HUES6 (cell line): ENCODE measurements around the gene JPH4.

Experiments
- H3K27ac ChIP-seq: 2 replicates; pipeline ENCODE4 v1.7.0; 2013; ENCODE audit warnings: low read depth, mild to moderate bottlenecking, low read length, inconsistent platforms
- H3K27me3 ChIP-seq: 2 replicates; pipeline ENCODE4 v1.6.1; 2013; ENCODE audit warnings: low read length; ENCODE audit not compliant: control insufficient read depth, insufficient read depth
- H3K36me3 ChIP-seq: 2 replicates; pipeline ENCODE4 v1.6.1; 2013; ENCODE audit warnings: low read length; ENCODE audit not compliant: control insufficient read depth, insufficient read depth
- H3K4me1 ChIP-seq: 2 replicates; pipeline ENCODE4 v1.6.1; 2013; ENCODE audit warnings: low read length; ENCODE audit not compliant: control insufficient read depth, insufficient read depth
- H3K4me3 ChIP-seq: 2 replicates; pipeline ENCODE4 v1.5.1; 2013; ENCODE audit warnings: low read depth, low read length
- H3K9ac ChIP-seq: one replicate; pipeline ENCODE4 v1.6.1; 2013; ENCODE audit warnings: mild to moderate bottlenecking, low read length
- H3K9me3 ChIP-seq: 2 replicates; pipeline ENCODE4 v1.6.1; 2013; ENCODE audit warnings: low read depth, low read length; ENCODE audit not compliant: control insufficient read depth, insufficient read depth

Gene JPH4

DNA sequence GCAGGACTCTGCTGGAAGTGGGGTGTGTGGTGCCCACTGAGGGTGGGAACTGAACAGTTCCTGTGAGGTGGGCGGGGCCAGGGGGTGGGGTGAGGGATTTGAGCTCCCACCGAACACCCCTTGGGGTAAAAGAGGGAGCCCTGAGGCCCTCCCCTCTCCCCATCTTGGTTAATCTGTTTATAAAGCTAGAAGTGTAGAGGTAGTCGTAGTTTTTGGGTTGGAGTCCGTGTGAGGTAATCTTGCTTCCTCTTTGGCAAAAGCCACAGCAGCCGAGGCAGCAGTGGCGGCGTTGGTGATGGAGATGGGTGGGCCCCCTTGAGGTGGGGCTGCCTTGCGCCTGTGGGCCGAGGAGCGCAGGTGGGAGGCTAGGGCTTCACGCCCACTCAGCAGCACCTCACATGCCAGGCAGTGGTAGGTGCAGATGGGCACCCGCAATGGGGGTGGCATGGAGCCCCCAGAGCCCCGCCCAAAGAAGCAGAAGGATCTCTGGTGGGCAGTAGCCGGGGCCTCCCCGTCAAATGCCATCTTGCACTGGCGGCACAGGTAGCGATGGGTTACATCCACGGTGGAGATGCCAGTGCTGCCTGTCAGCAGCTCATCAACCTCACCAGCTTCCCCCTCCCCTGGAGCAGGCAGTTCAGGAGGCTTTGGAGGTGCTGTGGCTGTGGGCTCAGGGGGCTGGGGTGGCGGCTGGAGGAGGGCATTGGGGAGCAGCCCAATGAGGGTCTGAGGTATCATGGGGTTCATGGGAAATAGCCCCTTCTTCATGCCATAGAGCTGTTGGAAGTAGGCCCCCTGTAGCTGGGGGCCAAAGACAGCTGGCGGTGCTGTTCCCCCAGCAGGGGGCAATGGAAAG lies 56.6 kb downstream of the JPH4 start:
- Histone ChIP-seq H3K9me3 (no peaks in the 10 kb centered on the region), H3K4me3 (no peak overlapping the region), H3K27ac (no peak overlapping the region), H3K9ac (no peak overlapping the region), H3K4me1 (peaks cover 26% of the 10 kb centered on the region), H3K27me3 (no peaks in the 10 kb centered on the region), H3K36me3 (peaks cover 22% of the 10 kb centered on the region; the same call in 1 of the 2 replicates)

DNA sequence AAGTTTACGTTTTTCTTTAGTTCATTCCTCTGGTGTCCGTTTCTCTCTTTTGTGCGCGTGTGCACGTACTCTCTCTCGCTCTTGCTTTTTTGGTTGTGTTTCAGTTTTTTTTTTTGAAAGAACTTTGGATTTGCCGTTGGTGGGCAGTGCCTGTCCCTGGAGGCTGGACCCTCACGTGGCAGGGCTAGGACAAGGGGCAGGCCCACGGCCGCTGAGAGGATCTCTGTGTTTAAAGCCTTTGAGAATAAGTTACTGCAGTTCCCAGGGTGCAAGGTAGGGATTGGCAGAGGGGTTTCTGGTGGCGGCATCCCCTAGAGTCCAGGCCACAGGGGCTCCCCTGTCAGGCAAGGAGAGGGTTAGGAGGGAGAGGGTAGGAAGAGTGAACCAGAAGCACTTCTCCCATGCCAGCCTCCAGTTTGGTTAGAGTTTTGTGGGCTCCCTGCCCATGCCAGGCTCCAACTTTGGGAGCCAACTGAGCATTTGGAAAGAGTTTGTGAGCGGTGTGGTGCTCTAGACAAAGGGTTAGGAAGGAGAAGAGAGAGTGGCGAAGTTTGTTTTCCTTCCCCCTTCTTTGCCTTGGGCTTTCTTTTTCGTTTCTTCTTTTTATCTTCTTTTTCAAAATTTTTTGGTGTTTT lies 57.6 kb downstream of the JPH4 start:
- H3K36me3 ChIP-seq: peaks cover 12% of the 10 kb centered on the region; the same call in 1 of the 2 replicates
- no peak overlapping the region for H3K27ac ChIP-seq
- no peak overlapping the region for H3K9ac ChIP-seq
- H3K4me3 ChIP-seq: no peak overlapping the region
- no peaks in the 10 kb centered on the region for H3K27me3 ChIP-seq
- H3K9me3 ChIP-seq: no peaks in the 10 kb centered on the region
- peaks cover 26% of the 10 kb centered on the region for H3K4me1 ChIP-seq

GRCh38 chr14:23518709-23519108 lies 59.9 kb downstream of the JPH4 start:
- H3K27ac ChIP-seq: no peak overlapping the region
- H3K9me3 ChIP-seq: no peaks in the 10 kb centered on the region
- no peak overlapping the region for H3K9ac ChIP-seq
- H3K4me1 ChIP-seq: peaks cover 21% of the 10 kb centered on the region
- H3K4me3 ChIP-seq: no peak overlapping the region
- no peaks in the 10 kb centered on the region for H3K27me3 ChIP-seq
- 0 out of 2 replicates have a peak, but pooled peaks cover 3% of the 10 kb centered on the region for H3K36me3 ChIP-seq
